ENCODE measurements around the gene EIF4B.

EIF4B gene

GRCh38 chr12:53039851-53040250, 33.6 kb downstream of the EIF4B start:
- H4K20me1 ChIP-seq (ENCODE audit: insufficient read depth, low read length), result peaks cover 11% of the 10 kb centered on the region; the same call in 1 of the 2 replicates
- DNase-seq, result no peak
- no peak for ATAC-seq (ENCODE audit: insufficient read depth, low read depth)
- H3K9ac ChIP-seq (ENCODE audit: low read depth, low read length), result no peak overlapping the region
- H2AFZ ChIP-seq (ENCODE audit: low read depth, low read length), result no peak overlapping the region
- no peak overlapping the region for H3K4me2 ChIP-seq (ENCODE audit: insufficient read depth, low read length)
- H3K9me3 ChIP-seq (ENCODE audit: insufficient read depth, low read length, severe bottlenecking), result no peaks in the 10 kb centered on the region
- H3K79me2 ChIP-seq (ENCODE audit: insufficient read depth, low read length), result no peaks in the 10 kb centered on the region
- no peak overlapping the region for H3K27ac ChIP-seq (ENCODE audit: low read length)
- H3K27me3 ChIP-seq (ENCODE audit: insufficient read depth, low read length, poor library complexity), result no peaks in the 10 kb centered on the region
- no peak overlapping the region for H3K4me3 ChIP-seq (ENCODE audit: low read depth in 1 of 2, low read length in 2 of 2)
- no peaks in the 10 kb centered on the region for H3K4me1 ChIP-seq (ENCODE audit: insufficient read depth, low read length)
- no peak for TF ChIP-seq CTCF (IDR thresholded peaks at IDR 0.05; ENCODE audit: borderline replicate concordance, extremely low read depth, low read length, poor library complexity, severe bottlenecking)
- TF ChIP-seq EZH2 (IDR thresholded peaks at IDR 0.05; ENCODE audit: borderline replicate concordance, low read depth, low read length, severe bottlenecking), result no peak
- H3K36me3 ChIP-seq (ENCODE audit: insufficient read depth, low read length), result peaks cover 54% of the 10 kb centered on the region

- H3K9ac ChIP-seq (ENCODE audit: low read depth, low read length), result no peak overlapping the region
- peaks cover 8% of the 10 kb centered on the region for H3K27me3 ChIP-seq (ENCODE audit: insufficient read depth, low read length, poor library complexity)
- no peak for ATAC-seq (ENCODE audit: insufficient read depth, low read depth)
- TF ChIP-seq EZH2 (IDR thresholded peaks at IDR 0.05; ENCODE audit: borderline replicate concordance, low read depth, low read length, severe bottlenecking), result no peak
- no peak for TF ChIP-seq CTCF (IDR thresholded peaks at IDR 0.05; ENCODE audit: borderline replicate concordance, extremely low read depth, low read length, poor library complexity, severe bottlenecking)
- H3K4me1 ChIP-seq (ENCODE audit: insufficient read depth, low read length), result peaks cover 11% of the 10 kb centered on the region
- H3K4me3 ChIP-seq (ENCODE audit: low read depth in 1 of 2, low read length in 2 of 2), result no peak overlapping the region
- no peak overlapping the region for H3K4me2 ChIP-seq (ENCODE audit: insufficient read depth, low read length)
- H3K9me3 ChIP-seq (ENCODE audit: insufficient read depth, low read length, severe bottlenecking), result no peaks in the 10 kb centered on the region
- no peak overlapping the region for H2AFZ ChIP-seq (ENCODE audit: low read depth, low read length)
- DNase-seq, result no peak
- H3K79me2 ChIP-seq (ENCODE audit: insufficient read depth, low read length), result no peaks in the 10 kb centered on the region
- peaks cover 27% of the 10 kb centered on the region for H3K36me3 ChIP-seq (ENCODE audit: insufficient read depth, low read length)
- H3K27ac ChIP-seq (ENCODE audit: low read length), result no peak overlapping the region
- H4K20me1 ChIP-seq (ENCODE audit: insufficient read depth, low read length), result peaks cover 4% of the 10 kb centered on the region; the same call in 1 of the 2 replicates
Measured at GRCh38 chr12:53042607-53043454, 36.6 kb downstream of the EIF4B start.

- Histone ChIP-seq H3K27ac (ENCODE audit: low read length) (no peak overlapping the region), H2AFZ (ENCODE audit: low read depth, low read length) (no peak overlapping the region), H3K9me3 (ENCODE audit: insufficient read depth, low read length, severe bottlenecking) (no peaks in the 10 kb centered on the region), H4K20me1 (ENCODE audit: insufficient read depth, low read length) (peaks cover 4% of the 10 kb centered on the region; the same call in 1 of the 2 replicates), H3K4me2 (ENCODE audit: insufficient read depth, low read length) (no peak overlapping the region), H3K4me1 (ENCODE audit: insufficient read depth, low read length) (peaks cover 18% of the 10 kb centered on the region), H3K36me3 (ENCODE audit: insufficient read depth, low read length) (peaks cover 14% of the 10 kb centered on the region), H3K27me3 (ENCODE audit: insufficient read depth, low read length, poor library complexity) (peaks cover 8% of the 10 kb centered on the region), H3K4me3 (ENCODE audit: low read depth in 1 of 2, low read length in 2 of 2) (no peak overlapping the region), H3K79me2 (ENCODE audit: insufficient read depth, low read length) (no peaks in the 10 kb centered on the region), H3K9ac (ENCODE audit: low read depth, low read length) (no peak overlapping the region)
- ATAC-seq (ENCODE audit: insufficient read depth, low read depth) (no peak), DNase-seq (no peak)
- no peak for TF ChIP-seq CTCF (IDR thresholded peaks at IDR 0.05; ENCODE audit: borderline replicate concordance, extremely low read depth, low read length, poor library complexity, severe bottlenecking)
- TF ChIP-seq EZH2 (IDR thresholded peaks at IDR 0.05; ENCODE audit: borderline replicate concordance, low read depth, low read length, severe bottlenecking), result no peak
Measured at GRCh38 chr12:53044052-53044581, 37.9 kb downstream of the EIF4B start.
